SK-N-SH (cell line): Measurements from ENCODE around the gene MESP1.

Experiments
- CTCF ChIP-seq: fragments of 200-600 bp; sonication (generic); IDR thresholded peaks from 2 replicates; pipeline ENCODE4 v1.6.1; 2017; ENCODE audit warnings: antibody characterized with exemption, mild to moderate bottlenecking, moderate library complexity
- EP300 ChIP-seq, 2 experiments: IDR thresholded peaks; 2 replicates each; pipeline versions ENCODE4 v1.4.0 to v1.6.1; 2012; ENCODE audit warnings: borderline replicate concordance in 1 of 2, low read depth in 1 of 2, low read length in 1 of 2
- JUND ChIP-seq: IDR thresholded peaks from 2 replicates; pipeline ENCODE4 v1.4.0; 2012
- NFIC ChIP-seq: IDR thresholded peaks from 2 replicates; pipeline ENCODE4 v1.4.0; 2012; ENCODE audit warnings: borderline replicate concordance
- NRF1 ChIP-seq: IDR thresholded peaks from 2 replicates; pipeline ENCODE4 v1.6.1; 2012; ENCODE audit warnings: low read depth, mild to moderate bottlenecking, low read length
- POLR2AphosphoS5 ChIP-seq: IDR thresholded peaks from 2 replicates; pipeline ENCODE4 v1.6.1; 2012; ENCODE audit warnings: low read depth, low read length
- RFX5 ChIP-seq: IDR thresholded peaks from 2 replicates; pipeline ENCODE4 v1.6.1; 2012; ENCODE audit warnings: mild to moderate bottlenecking, improper control_type of control experiment, low read length
- SMC3 ChIP-seq: IDR thresholded peaks from 2 replicates; pipeline ENCODE4 v1.6.1; 2012; ENCODE audit warnings: low read depth, low read length, improper control_type of control experiment
- TAF1 ChIP-seq: IDR thresholded peaks from 2 replicates; pipeline ENCODE4 v1.6.1; 2012; ENCODE audit warnings: low read depth, mild to moderate bottlenecking, low read length, moderate library complexity, borderline replicate concordance
- TEAD4 ChIP-seq: IDR thresholded peaks from 2 replicates; pipeline ENCODE4 v1.4.0; 2012; ENCODE audit warnings: mild to moderate bottlenecking, borderline replicate concordance; ENCODE audit not compliant: insufficient read depth
- YY1 ChIP-seq: IDR thresholded peaks from 2 replicates; pipeline ENCODE4 v1.4.0; 2012; ENCODE audit warnings: low read depth, mild to moderate bottlenecking
- ZBTB33 ChIP-seq: IDR thresholded peaks from 2 replicates; pipeline ENCODE4 v1.4.0; 2012; ENCODE audit warnings: low read depth, borderline replicate concordance
- TF ChIP-seq, protein P1 (sequence below): IDR thresholded peaks from 2 replicates; pipeline ENCODE4 v1.4.0; 2012; ENCODE audit warnings: low read depth
- TF ChIP-seq, protein P2 (sequence below): IDR thresholded peaks from 2 replicates; pipeline ENCODE4; 2012

DNA sequence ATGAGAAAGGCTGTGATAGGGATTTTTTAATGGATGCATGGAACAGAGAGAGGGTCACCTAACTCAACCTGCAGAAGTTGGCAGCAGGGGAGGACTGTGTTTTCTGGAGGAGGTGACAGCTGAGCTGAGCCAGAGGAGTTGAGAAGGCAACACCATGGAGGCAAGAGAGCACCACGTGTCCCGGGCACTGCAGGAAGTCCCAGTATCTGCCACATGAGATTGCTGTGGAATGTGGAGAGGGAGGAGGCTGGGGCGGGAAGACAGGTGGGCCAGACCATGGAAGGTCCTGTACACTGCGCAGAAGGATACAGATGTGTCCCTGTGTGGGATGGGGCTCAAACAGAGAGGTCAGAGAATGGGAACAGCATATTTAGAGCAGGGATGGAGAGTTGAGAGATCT lies 15.3 kb downstream of the MESP1 start:
- TF ChIP-seq NFIC (no peak), CTCF (no peak), TEAD4 (no peak), TAF1 (no peak), YY1 (no peak), NRF1 (no peak), ZBTB33 (no peak), POLR2AphosphoS5 (no peak), EP300 (IDR thresholded peaks at IDR 0.05; ENCODE audit: borderline replicate concordance in 1 of 2, low read depth in 1 of 2, low read length in 1 of 2) (no peak), JUND (no peak), SMC3 (no peak), RFX5 (no peak)
- TF ChIP-seq, protein P1, sequence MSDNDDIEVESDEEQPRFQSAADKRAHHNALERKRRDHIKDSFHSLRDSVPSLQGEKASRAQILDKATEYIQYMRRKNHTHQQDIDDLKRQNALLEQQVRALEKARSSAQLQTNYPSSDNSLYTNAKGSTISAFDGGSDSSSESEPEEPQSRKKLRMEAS = no peak
- TF ChIP-seq, protein P2, sequence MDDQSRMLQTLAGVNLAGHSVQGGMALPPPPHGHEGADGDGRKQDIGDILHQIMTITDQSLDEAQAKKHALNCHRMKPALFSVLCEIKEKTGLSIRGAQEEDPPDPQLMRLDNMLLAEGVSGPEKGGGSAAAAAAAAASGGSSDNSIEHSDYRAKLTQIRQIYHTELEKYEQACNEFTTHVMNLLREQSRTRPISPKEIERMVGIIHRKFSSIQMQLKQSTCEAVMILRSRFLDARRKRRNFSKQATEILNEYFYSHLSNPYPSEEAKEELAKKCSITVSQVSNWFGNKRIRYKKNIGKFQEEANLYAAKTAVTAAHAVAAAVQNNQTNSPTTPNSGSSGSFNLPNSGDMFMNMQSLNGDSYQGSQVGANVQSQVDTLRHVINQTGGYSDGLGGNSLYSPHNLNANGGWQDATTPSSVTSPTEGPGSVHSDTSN = no peak
